OCI-LY7 (cell line): Measurements from ENCODE around the gene ELFN1. TPM values are rescaled to one million over a fixed set of nuclear protein-coding genes. Genes with fewer than 3 reads are reported as not detected.

ENCODE experiments used
- BruUV-seq: library from RNA; stranded (reverse); fragments of 400-500 nt; replicated peaks from 2 replicates; lab custom pipeline; 2021; lab: Mats Ljungman, UMichigan
- CTCF ChIA-PET: fragments of 300-600 bp; sonication (Branson Sonifier 250); formaldehyde crosslinking; loops from one replicate; lab custom pipeline; 2022; ENCODE audit warnings: antibody characterized with exemption; ENCODE audit not compliant: unreplicated experiment; lab: Charles Lee
- POLR2A ChIA-PET: fragments of 300-600 bp; sonication (Branson Sonifier 250); formaldehyde crosslinking; loops from one replicate; lab custom pipeline; 2022; ENCODE audit warnings: antibody characterized with exemption; lab: Charles Lee
- DNase-seq: peaks from one replicate; pipeline ENCODE4 v3.0.0-alpha.2; 2015; ENCODE audit warnings: low spot score
- H2AFZ ChIP-seq: fragments of 200-600 bp; sonication (generic), shearing (Covaris generic); 2 replicates; pipeline ENCODE4 v1.6.1; 2014; ENCODE audit warnings: mild to moderate bottlenecking, antibody characterized with exemption, low read length, moderate library complexity
- H3K27ac ChIP-seq: fragments of 200-600 bp; sonication (generic); 2 replicates; pipeline ENCODE4 v1.5.1; 2014; ENCODE audit warnings: mixed run types, low read depth, mild to moderate bottlenecking, moderate library complexity, low read length, inconsistent platforms; ENCODE audit not compliant: poor library complexity, severe bottlenecking
- H3K36me3 ChIP-seq: fragments of 200-600 bp; sonication (generic); 2 replicates; pipeline ENCODE4 v1.6.1; 2014; ENCODE audit warnings: mild to moderate bottlenecking, antibody characterized with exemption, low read length, moderate library complexity, mixed read lengths; ENCODE audit not compliant: insufficient read depth
- H3K4me1 ChIP-seq: fragments of 200-600 bp; sonication (generic); 2 replicates; pipeline ENCODE4 v1.5.1; 2014; ENCODE audit warnings: mild to moderate bottlenecking, low read length; ENCODE audit not compliant: insufficient read depth, poor library complexity, severe bottlenecking
- H3K4me2 ChIP-seq: fragments of 200-600 bp; sonication (generic); 2 replicates; pipeline ENCODE4 v1.6.1; 2014; ENCODE audit warnings: mild to moderate bottlenecking, low read length
- H3K4me3 ChIP-seq: fragments of 200-600 bp; sonication (generic); 2 replicates; pipeline ENCODE4 v1.5.1; 2014; ENCODE audit warnings: mild to moderate bottlenecking, low read depth, low read length; ENCODE audit not compliant: poor library complexity, severe bottlenecking
- H3K79me2 ChIP-seq: fragments of 200-600 bp; sonication (generic); 2 replicates; pipeline ENCODE4 v1.6.1; 2016; ENCODE audit warnings: low read depth, mild to moderate bottlenecking, low read length, moderate library complexity, mixed read lengths; ENCODE audit not compliant: insufficient read depth
- H3K9me2 ChIP-seq: fragments of 200-600 bp; sonication (generic); 2 replicates; pipeline ENCODE4 v1.6.1; 2016; ENCODE audit warnings: mild to moderate bottlenecking, low read length, mixed read lengths; ENCODE audit not compliant: insufficient read depth
- H3K9me3 ChIP-seq: fragments of 200-600 bp; sonication (generic); 2 replicates; pipeline ENCODE4 v1.6.1; 2014; ENCODE audit warnings: mild to moderate bottlenecking, mixed run types, low read length, mixed read lengths
- H4K20me1 ChIP-seq: fragments of 200-600 bp; sonication (generic); 2 replicates; pipeline ENCODE4 v1.6.1; 2014; ENCODE audit warnings: mild to moderate bottlenecking, antibody characterized with exemption, low read length, moderate library complexity, mixed read lengths; ENCODE audit not compliant: insufficient read depth
- EZH2phosphoT487 ChIP-seq: fragments of 200-600 bp; sonication (generic); IDR thresholded peaks from 2 replicates; pipeline ENCODE4 v1.6.1; 2018; ENCODE audit warnings: low read depth, borderline replicate concordance, mild to moderate bottlenecking, mixed run types, antibody characterized with exemption, low read length, moderate library complexity, mixed read lengths
- intact Hi-C: fragments of 100-400 bp; cut with micrococcal nuclease; formaldehyde crosslinking; loops from one replicate; pipeline ENCODE4 v1.10.0; 2022; ENCODE audit not compliant: unreplicated experiment
- total RNA-seq, 2 experiments: library from RNA; depleted of rRNA in 1 of 2; stranded (reverse); fragments of >200 nt in 1 of 2; shearing (Covaris generic) in 1 of 2; gene quantifications; 2 replicates each; pipeline ENCODE4 v1.2.3, GENCODE V29; 2014 to 2022
- TF ChIP-seq, protein P1 (sequence below): fragments of 200-600 bp; sonication (generic); conservative IDR thresholded peaks from 2 replicates; pipeline ENCODE4 v1.5.1; 2014; ENCODE audit warnings: mild to moderate bottlenecking, antibody characterized with exemption, low read length, moderate library complexity, mixed read lengths

Gene ELFN1
- total RNA-seq, 2 experiments from 2014 or later, result not detected

DNA sequence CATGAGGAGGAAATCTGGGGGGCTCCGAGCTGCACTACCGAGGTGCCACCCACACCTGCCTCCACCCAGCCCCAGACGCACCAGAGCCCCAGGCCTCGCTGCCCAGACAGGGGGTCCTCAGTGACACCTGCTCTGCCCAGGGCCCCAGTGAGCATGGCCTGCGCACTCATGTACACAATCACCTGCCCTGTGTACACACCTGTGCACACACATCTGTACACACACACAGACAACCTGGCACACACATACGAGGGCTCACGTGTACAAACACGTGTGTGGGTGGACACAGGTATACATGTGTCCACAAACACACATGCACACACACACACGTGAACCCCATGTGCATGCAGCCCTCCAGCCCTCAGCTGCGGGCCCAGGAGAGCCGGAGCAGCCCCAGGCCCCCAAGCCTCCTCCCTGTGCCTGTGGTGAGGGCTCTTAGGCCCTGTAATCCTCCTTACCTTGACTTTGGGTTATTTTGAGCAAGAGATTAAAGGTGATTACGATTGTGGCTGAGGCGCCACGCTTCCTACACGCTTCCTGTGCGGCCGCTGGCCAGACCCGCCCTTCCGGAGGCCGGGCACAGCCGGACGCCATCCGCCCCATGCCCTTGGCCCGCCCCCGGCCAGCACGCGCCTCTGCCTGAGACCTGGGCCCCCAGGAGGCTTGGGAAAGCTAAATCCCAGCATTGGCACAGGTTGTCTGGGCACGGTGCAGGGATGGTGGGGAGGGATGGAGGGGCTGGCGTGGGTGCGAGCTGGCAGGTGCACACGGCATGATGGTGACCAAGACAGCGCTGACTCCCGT is 71.9 kb downstream of the ELFN1 start:
- H3K27ac ChIP-seq, result no peak overlapping the region
- CTCF ChIA-PET, result no interaction called here
- no peak overlapping the region for H2AFZ ChIP-seq
- no peak for TF ChIP-seq EZH2phosphoT487
- TF ChIP-seq, protein P1, sequence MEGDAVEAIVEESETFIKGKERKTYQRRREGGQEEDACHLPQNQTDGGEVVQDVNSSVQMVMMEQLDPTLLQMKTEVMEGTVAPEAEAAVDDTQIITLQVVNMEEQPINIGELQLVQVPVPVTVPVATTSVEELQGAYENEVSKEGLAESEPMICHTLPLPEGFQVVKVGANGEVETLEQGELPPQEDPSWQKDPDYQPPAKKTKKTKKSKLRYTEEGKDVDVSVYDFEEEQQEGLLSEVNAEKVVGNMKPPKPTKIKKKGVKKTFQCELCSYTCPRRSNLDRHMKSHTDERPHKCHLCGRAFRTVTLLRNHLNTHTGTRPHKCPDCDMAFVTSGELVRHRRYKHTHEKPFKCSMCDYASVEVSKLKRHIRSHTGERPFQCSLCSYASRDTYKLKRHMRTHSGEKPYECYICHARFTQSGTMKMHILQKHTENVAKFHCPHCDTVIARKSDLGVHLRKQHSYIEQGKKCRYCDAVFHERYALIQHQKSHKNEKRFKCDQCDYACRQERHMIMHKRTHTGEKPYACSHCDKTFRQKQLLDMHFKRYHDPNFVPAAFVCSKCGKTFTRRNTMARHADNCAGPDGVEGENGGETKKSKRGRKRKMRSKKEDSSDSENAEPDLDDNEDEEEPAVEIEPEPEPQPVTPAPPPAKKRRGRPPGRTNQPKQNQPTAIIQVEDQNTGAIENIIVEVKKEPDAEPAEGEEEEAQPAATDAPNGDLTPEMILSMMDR, result no peak
- H3K79me2 ChIP-seq, result no peaks in the 10 kb centered on the region
- no peaks in the 10 kb centered on the region for H3K36me3 ChIP-seq
- no peak for DNase-seq
- no peak overlapping the region for H3K4me3 ChIP-seq
- no peaks in the 10 kb centered on the region for H3K4me1 ChIP-seq
- H4K20me1 ChIP-seq, result no peaks in the 10 kb centered on the region
- POLR2A ChIA-PET, result no interaction called here
- H3K9me3 ChIP-seq, result no peaks in the 10 kb centered on the region
- BruUV-seq, result no TSS peak
- intact Hi-C loops, result no loop called here
- no peak overlapping the region for H3K4me2 ChIP-seq
- H3K9me2 ChIP-seq, result no peaks in the 10 kb centered on the region

DNA sequence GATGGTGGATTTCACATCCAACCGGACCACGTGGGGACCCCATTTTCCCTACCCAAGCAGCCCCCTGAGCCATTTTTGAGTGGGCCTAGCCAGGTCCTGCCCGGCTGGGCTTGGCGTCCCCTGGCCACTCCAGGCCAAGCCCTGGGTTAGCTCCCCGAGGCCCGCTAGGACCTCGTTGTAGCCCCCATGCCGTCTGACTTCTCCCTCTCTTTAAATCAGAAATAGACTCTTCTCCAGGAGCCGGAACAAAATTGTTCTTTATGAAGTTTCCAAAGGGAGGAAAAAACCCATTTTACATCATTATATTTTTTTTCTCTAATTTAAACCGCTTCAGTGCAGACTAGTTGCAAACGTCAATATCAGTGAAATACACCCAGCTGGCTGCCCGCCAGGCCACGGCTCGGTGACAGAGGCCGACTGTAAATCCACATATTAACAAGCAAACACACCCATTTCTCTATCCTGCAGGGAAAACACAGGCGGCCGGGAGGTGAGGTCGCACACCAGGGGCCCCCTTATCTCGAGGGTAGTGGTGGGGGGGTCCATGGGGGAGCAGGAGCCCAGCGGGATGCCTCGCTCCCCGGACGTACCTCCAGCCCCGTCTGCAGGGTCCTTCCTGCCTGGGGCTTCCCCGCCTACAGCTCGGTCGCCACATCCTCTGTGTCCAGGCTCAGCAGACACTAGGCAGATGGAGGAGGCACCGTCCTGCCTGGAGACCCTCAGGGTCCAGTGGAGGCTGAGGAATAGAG is 72.7 kb downstream of the ELFN1 start:
- CTCF ChIA-PET, result no interaction called here
- Histone ChIP-seq H3K27ac (no peak overlapping the region), H3K9me3 (no peaks in the 10 kb centered on the region), H2AFZ (no peak overlapping the region), H3K36me3 (no peaks in the 10 kb centered on the region), H3K79me2 (no peaks in the 10 kb centered on the region), H3K4me1 (no peaks in the 10 kb centered on the region), H3K9me2 (no peaks in the 10 kb centered on the region), H3K4me3 (no peak overlapping the region), H3K4me2 (no peak overlapping the region), H4K20me1 (no peaks in the 10 kb centered on the region)
- intact Hi-C loops, result no loop called here
- POLR2A ChIA-PET, result no interaction called here
- no TSS peak for BruUV-seq
- DNase-seq, result no peak
- TF ChIP-seq, protein P1, result no peak
- no peak for TF ChIP-seq EZH2phosphoT487
